Body of pancreas (tissue), 4 donors: ENCODE measurements around the gene ATP2C1.

ENCODE experiments used
- POLR2A ChIP-seq, 3 donors: fragments of 450-650 bp; IDR thresholded peaks; one replicate each; pipeline ENCODE4 v1.6.1; 2016; ENCODE audit warnings: antibody characterized with exemption in 3 of 3, mild to moderate bottlenecking in 2 of 3
- TF ChIP-seq, protein P1 (sequence below), 7 experiments: fragments of 450-650 bp in 4 of 7; fragments of 200-600 bp in 3 of 7; sonication (generic) in 3 of 7; IDR thresholded peaks; one replicate each; pipeline ENCODE4 v1.5.1; 2016 to 2019; ENCODE audit warnings: antibody characterized with exemption in 7 of 7

DNA sequence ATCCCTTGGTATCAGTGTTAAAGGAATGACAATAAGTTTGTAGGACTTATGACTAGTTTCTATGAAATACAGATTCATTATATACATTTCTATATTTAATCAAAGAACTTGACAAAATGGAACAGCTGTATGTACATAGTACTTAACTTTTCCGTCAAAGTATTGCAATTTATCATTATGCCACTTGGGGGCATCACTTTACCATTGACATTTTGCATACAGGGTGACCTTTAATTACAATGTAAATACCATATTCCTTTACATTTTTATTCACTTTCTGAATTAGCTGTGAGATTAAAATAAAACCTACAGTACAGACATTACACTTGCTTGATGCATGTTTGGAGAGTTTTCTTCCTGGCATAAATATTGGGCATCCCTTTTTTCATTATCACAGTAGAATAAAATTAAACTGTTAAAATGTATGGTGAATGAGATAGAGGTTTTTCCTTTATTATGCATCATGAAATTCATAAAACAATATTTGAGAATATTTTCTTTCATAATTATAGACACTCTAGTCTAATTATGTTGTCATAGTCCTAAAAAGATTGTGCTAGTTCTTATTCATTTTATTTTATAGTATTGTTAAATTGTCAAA lies 139.7 kb downstream of the ATP2C1 start:
- TF ChIP-seq POLR2A (IDR thresholded peaks at IDR 0.05), result no peak
- TF ChIP-seq, protein P1, sequence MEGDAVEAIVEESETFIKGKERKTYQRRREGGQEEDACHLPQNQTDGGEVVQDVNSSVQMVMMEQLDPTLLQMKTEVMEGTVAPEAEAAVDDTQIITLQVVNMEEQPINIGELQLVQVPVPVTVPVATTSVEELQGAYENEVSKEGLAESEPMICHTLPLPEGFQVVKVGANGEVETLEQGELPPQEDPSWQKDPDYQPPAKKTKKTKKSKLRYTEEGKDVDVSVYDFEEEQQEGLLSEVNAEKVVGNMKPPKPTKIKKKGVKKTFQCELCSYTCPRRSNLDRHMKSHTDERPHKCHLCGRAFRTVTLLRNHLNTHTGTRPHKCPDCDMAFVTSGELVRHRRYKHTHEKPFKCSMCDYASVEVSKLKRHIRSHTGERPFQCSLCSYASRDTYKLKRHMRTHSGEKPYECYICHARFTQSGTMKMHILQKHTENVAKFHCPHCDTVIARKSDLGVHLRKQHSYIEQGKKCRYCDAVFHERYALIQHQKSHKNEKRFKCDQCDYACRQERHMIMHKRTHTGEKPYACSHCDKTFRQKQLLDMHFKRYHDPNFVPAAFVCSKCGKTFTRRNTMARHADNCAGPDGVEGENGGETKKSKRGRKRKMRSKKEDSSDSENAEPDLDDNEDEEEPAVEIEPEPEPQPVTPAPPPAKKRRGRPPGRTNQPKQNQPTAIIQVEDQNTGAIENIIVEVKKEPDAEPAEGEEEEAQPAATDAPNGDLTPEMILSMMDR (IDR thresholded peaks at IDR 0.05), result peak in 6 of 7 experiments; percentile 38 to 57 (median 52)
